ENCODE measurements around the gene POLR3A. TPM values are rescaled to one million over a fixed set of nuclear protein-coding genes. Genes with fewer than 3 reads are reported as not detected.

The POLR3A gene
- total RNA-seq, 3 donors from 2014 or later, result 10.1 to 17.9 (median 13.4) TPM

DNA sequence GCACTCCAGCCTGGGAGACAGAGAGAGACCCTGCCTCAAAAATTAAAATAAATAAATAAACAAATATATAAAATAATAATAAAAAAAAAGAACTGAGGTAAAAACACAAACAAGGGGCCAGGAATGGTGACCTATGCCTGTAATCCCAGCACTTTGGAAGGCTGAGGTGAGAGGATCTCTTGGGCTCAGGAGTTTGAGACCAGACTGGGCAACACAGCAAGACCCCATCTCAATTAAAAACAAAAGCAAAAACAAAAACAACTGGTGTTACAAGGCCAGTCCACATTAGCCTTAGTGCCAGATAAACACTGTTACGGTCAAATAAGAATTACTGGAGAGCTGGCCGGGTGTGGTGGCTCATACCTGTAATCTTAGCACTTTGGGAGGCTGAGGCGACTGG, 5.6 kb downstream of the POLR3A start:
- no peak for TF ChIP-seq POLR2A (IDR thresholded peaks at IDR 0.05)
- TF ChIP-seq, protein P1, sequence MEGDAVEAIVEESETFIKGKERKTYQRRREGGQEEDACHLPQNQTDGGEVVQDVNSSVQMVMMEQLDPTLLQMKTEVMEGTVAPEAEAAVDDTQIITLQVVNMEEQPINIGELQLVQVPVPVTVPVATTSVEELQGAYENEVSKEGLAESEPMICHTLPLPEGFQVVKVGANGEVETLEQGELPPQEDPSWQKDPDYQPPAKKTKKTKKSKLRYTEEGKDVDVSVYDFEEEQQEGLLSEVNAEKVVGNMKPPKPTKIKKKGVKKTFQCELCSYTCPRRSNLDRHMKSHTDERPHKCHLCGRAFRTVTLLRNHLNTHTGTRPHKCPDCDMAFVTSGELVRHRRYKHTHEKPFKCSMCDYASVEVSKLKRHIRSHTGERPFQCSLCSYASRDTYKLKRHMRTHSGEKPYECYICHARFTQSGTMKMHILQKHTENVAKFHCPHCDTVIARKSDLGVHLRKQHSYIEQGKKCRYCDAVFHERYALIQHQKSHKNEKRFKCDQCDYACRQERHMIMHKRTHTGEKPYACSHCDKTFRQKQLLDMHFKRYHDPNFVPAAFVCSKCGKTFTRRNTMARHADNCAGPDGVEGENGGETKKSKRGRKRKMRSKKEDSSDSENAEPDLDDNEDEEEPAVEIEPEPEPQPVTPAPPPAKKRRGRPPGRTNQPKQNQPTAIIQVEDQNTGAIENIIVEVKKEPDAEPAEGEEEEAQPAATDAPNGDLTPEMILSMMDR (IDR thresholded peaks at IDR 0.05), result no peak
- TF ChIP-seq POLR2AphosphoS5 (IDR thresholded peaks at IDR 0.05), result no peak
- H3K36me3 ChIP-seq, result peaks cover 12% of the 10 kb centered on the region
- H3K27ac ChIP-seq, result no peak overlapping the region
- H3K4me1 ChIP-seq, result peaks cover 4 to 9% of the 10 kb centered on the region in 2 donors
- no peak overlapping the region for H3K4me3 ChIP-seq
- no peaks in the 10 kb centered on the region for H3K27me3 ChIP-seq
- intact Hi-C loops (cut with DNase I; ENCODE audit: low total_unique reads), result no loop called here
- no peak for DNase-seq (ENCODE audit: low spot score in 2 of 2)
- no peaks in the 10 kb centered on the region for H3K9me3 ChIP-seq

GRCh38 chr10:78021201-78021600, 8.1 kb downstream of the POLR3A start:
- intact Hi-C loops (cut with DNase I; ENCODE audit: low total_unique reads), result no loop called here
- Histone ChIP-seq H3K36me3 (peaks cover 12% of the 10 kb centered on the region), H3K9me3 (no peaks in the 10 kb centered on the region), H3K27me3 (no peaks in the 10 kb centered on the region), H3K4me1 (no peaks in the 10 kb centered on the region), H3K27ac (no peak overlapping the region), H3K4me3 (no peak overlapping the region)
- DNase-seq (ENCODE audit: low spot score in 2 of 2), result no peak
- no peak for TF ChIP-seq POLR2AphosphoS5 (IDR thresholded peaks at IDR 0.05)
- no peak for TF ChIP-seq POLR2A (IDR thresholded peaks at IDR 0.05)
- TF ChIP-seq, protein P1 (IDR thresholded peaks at IDR 0.05), result no peak

GRCh38 chr10:78019264-78019663, 10.1 kb downstream of the POLR3A start:
- peaks cover 12% of the 10 kb centered on the region for H3K36me3 ChIP-seq

DNA sequence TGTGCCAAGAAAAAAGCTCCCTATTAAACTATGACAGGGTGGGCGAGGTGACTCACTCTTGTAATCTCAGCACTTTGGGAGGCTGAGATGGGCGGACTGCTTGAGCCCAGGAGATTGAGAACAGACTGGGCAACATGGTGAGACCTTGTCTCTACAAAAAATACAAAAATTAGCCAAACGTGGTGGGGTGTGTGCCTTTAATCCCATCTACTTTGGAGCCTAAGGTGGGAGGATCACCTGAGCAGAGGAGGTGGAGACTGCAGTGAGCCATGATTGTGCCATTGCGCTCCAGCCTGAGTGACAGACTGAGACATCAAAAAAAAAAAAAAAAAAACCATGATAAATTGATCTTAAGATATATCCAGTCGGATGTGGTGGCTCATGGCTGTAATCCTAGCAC, 11.5 kb downstream of the POLR3A start:
- Histone ChIP-seq H3K27me3 (no peaks in the 10 kb centered on the region), H3K4me3 (no peak overlapping the region), H3K27ac (no peak overlapping the region), H3K4me1 (no peaks in the 10 kb centered on the region), H3K9me3 (no peaks in the 10 kb centered on the region), H3K36me3 (peaks cover 12% of the 10 kb centered on the region)
- TF ChIP-seq, protein P1 (IDR thresholded peaks at IDR 0.05), result no peak
- TF ChIP-seq POLR2AphosphoS5 (IDR thresholded peaks at IDR 0.05), result no peak
- no peak for TF ChIP-seq POLR2A (IDR thresholded peaks at IDR 0.05)
- no peak for DNase-seq (ENCODE audit: low spot score in 2 of 2)
- intact Hi-C loops (cut with DNase I; ENCODE audit: low total_unique reads), result no loop called here

More at GRCh38 chr10:78019264-78019663, 10.1 kb downstream of the POLR3A start:
- Histone ChIP-seq H3K27ac (peak overlapping the region; percentile 39 to 64), H3K27me3 (no peaks in the 10 kb centered on the region), H3K9me3 (no peaks in the 10 kb centered on the region), H3K4me3 (no peak overlapping the region), H3K4me1 (no peaks in the 10 kb centered on the region)
- TF ChIP-seq POLR2A (IDR thresholded peaks at IDR 0.05), result no peak
- no peak for TF ChIP-seq POLR2AphosphoS5 (IDR thresholded peaks at IDR 0.05)
- TF ChIP-seq, protein P1 (IDR thresholded peaks at IDR 0.05), result no peak
- DNase-seq (ENCODE audit: low spot score in 2 of 2), result no peak
- intact Hi-C loops (cut with DNase I; ENCODE audit: low total_unique reads), result no loop called here

GRCh38 chr10:78015546-78015945, 13.8 kb downstream of the POLR3A start:
- Histone ChIP-seq H3K4me1 (no peaks in the 10 kb centered on the region), H3K27me3 (no peaks in the 10 kb centered on the region), H3K9me3 (no peaks in the 10 kb centered on the region), H3K36me3 (peaks cover 4% of the 10 kb centered on the region), H3K27ac (no peak overlapping the region), H3K4me3 (no peak overlapping the region)
- TF ChIP-seq POLR2AphosphoS5 (IDR thresholded peaks at IDR 0.05) (no peak), POLR2A (IDR thresholded peaks at IDR 0.05) (no peak)
- TF ChIP-seq, protein P1 (IDR thresholded peaks at IDR 0.05), result no peak
- DNase-seq (ENCODE audit: low spot score in 2 of 2), result no peak
- intact Hi-C loops (cut with DNase I; ENCODE audit: low total_unique reads), result no loop called here

Measured in breast epithelium (tissue), 4 donors.